HL-60 (cell line): ENCODE results near the gene NEDD8.

Experiments used
- CTCF ChIP-seq: IDR thresholded peaks from one replicate; pipeline ENCODE4 v1.5.1; 2011; ENCODE audit warnings: low read length, control low read depth, inconsistent platforms; ENCODE audit not compliant: insufficient read depth
- POLR2AphosphoS5 ChIP-seq: IDR thresholded peaks from 2 replicates; pipeline ENCODE4 v1.6.1; 2012; ENCODE audit warnings: low read depth
- REST ChIP-seq: IDR thresholded peaks from 2 replicates; pipeline ENCODE4 v1.6.1; 2012; ENCODE audit warnings: low read depth; ENCODE audit not compliant: insufficient replicate concordance

- TF ChIP-seq CTCF (no peak), REST (no peak), POLR2AphosphoS5 (no peak)
Measured at GRCh38 chr14:24187539-24187915, 44.6 kb downstream of the NEDD8 start.
